Measurements from ENCODE around the gene GTF2F2.

DNA sequence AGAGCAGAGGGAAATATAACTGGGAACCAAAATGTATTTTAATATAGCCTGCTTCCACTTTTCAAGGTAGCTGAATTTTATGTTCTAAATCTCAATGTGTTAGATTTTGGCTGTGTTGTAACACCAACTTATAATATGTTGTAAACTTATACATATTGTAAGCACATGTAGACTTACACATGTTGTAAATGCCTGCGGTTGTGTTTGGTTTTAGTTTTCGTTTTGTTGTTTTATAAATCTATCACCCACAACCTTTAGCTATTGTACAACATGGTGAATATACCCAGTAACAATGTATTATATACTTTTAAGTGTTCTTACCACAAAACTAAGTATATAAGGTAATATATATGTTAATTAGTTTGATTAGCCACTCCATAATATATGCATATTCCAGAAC is 65.0 kb downstream of the GTF2F2 start:
- TF ChIP-seq, protein P1, sequence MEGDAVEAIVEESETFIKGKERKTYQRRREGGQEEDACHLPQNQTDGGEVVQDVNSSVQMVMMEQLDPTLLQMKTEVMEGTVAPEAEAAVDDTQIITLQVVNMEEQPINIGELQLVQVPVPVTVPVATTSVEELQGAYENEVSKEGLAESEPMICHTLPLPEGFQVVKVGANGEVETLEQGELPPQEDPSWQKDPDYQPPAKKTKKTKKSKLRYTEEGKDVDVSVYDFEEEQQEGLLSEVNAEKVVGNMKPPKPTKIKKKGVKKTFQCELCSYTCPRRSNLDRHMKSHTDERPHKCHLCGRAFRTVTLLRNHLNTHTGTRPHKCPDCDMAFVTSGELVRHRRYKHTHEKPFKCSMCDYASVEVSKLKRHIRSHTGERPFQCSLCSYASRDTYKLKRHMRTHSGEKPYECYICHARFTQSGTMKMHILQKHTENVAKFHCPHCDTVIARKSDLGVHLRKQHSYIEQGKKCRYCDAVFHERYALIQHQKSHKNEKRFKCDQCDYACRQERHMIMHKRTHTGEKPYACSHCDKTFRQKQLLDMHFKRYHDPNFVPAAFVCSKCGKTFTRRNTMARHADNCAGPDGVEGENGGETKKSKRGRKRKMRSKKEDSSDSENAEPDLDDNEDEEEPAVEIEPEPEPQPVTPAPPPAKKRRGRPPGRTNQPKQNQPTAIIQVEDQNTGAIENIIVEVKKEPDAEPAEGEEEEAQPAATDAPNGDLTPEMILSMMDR (IDR thresholded peaks at IDR 0.05): no peak
- TF ChIP-seq POLR2AphosphoS5 (IDR thresholded peaks at IDR 0.05; ENCODE audit: low read depth, low read length) (no peak), SIN3A (IDR thresholded peaks at IDR 0.05; ENCODE audit: borderline replicate concordance, insufficient read depth, low read depth, low read length) (no peak), TCF7L2 (IDR thresholded peaks at IDR 0.05; ENCODE audit: low read depth, low read length) (no peak)
- TF ChIP-seq, protein P2, sequence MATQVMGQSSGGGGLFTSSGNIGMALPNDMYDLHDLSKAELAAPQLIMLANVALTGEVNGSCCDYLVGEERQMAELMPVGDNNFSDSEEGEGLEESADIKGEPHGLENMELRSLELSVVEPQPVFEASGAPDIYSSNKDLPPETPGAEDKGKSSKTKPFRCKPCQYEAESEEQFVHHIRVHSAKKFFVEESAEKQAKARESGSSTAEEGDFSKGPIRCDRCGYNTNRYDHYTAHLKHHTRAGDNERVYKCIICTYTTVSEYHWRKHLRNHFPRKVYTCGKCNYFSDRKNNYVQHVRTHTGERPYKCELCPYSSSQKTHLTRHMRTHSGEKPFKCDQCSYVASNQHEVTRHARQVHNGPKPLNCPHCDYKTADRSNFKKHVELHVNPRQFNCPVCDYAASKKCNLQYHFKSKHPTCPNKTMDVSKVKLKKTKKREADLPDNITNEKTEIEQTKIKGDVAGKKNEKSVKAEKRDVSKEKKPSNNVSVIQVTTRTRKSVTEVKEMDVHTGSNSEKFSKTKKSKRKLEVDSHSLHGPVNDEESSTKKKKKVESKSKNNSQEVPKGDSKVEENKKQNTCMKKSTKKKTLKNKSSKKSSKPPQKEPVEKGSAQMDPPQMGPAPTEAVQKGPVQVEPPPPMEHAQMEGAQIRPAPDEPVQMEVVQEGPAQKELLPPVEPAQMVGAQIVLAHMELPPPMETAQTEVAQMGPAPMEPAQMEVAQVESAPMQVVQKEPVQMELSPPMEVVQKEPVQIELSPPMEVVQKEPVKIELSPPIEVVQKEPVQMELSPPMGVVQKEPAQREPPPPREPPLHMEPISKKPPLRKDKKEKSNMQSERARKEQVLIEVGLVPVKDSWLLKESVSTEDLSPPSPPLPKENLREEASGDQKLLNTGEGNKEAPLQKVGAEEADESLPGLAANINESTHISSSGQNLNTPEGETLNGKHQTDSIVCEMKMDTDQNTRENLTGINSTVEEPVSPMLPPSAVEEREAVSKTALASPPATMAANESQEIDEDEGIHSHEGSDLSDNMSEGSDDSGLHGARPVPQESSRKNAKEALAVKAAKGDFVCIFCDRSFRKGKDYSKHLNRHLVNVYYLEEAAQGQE (IDR thresholded peaks at IDR 0.05; ENCODE audit: insufficient read depth in 1 of 2, low read depth in 2 of 2, low read length in 1 of 2): no peak

Data from Panc1 (cell line).